Measurements from ENCODE around the gene BLOC1S1. TPM values are rescaled to one million over a fixed set of nuclear protein-coding genes. Genes with fewer than 3 reads are reported as not detected.
A peak's percentile ranks its signal among the peaks of the same experiment; 100 is the strongest.

Gene BLOC1S1
- total RNA-seq, result 72.3 and 73.9 TPM in 2 replicates

GRCh38 chr12:55715833-55716581 lies at the start of gene BLOC1S1:
Gene BLOC1S1, plus strand, starts transcription at chr12:55716046. Its CDS starts 6 bp downstream, at chr12:55716052.
- Mint-ChIP-seq H3K4me1 (ENCODE audit: low read depth) (peaks cover 24% of the 10 kb centered on the region), H3K27me3 (ENCODE audit: low read depth) (peaks cover 8% of the 10 kb centered on the region), H3K9me3 (no peaks in the 10 kb centered on the region), H3K27ac (peak within 1 kb of the TSS; percentile 88), H3K4me3 (ENCODE audit: low read depth) (peak within 1 kb of the TSS; percentile 91), H3K36me3 (ENCODE audit: low read depth) (no peaks in the 10 kb centered on the region)
- intact Hi-C loops (cut with micrococcal nuclease), result loop anchor here (1.0 to 2.0 kb wide), 2 partner anchors 13 to 69 kb away; partner anchors contain the start of gene CD63
- DNase-seq (ENCODE audit: low spot score), result peak; percentile 89

- no peak for DNase-seq (ENCODE audit: low spot score)
- Mint-ChIP-seq H3K27ac (no peak overlapping the region), H3K4me1 (ENCODE audit: low read depth) (no peaks in the 10 kb centered on the region), H3K9me3 (no peaks in the 10 kb centered on the region), H3K36me3 (ENCODE audit: low read depth) (no peaks in the 10 kb centered on the region), H3K4me3 (ENCODE audit: low read depth) (no peak overlapping the region), H3K27me3 (ENCODE audit: low read depth) (peaks cover 11% of the 10 kb centered on the region)
- intact Hi-C loops (cut with micrococcal nuclease), result no loop called here
These were observed 49.3 kb upstream of the BLOC1S1 start for GRCh38 chr12:55666508-55666907.

GRCh38 chr12:55670276-55670675 lies 45.6 kb upstream of the BLOC1S1 start:
- no peak overlapping the region for H3K4me3 Mint-ChIP-seq (ENCODE audit: low read depth)
- no peaks in the 10 kb centered on the region for H3K9me3 Mint-ChIP-seq
- H3K36me3 Mint-ChIP-seq (ENCODE audit: low read depth), result no peaks in the 10 kb centered on the region
- H3K4me1 Mint-ChIP-seq (ENCODE audit: low read depth), result no peaks in the 10 kb centered on the region
- intact Hi-C loops (cut with micrococcal nuclease), result no loop called here
- peaks cover 15% of the 10 kb centered on the region for H3K27me3 Mint-ChIP-seq (ENCODE audit: low read depth)
- H3K27ac Mint-ChIP-seq, result no peak overlapping the region
- DNase-seq (ENCODE audit: low spot score), result no peak

- Mint-ChIP-seq H3K4me1 (ENCODE audit: low read depth) (no peaks in the 10 kb centered on the region), H3K4me3 (ENCODE audit: low read depth) (no peak overlapping the region), H3K27ac (no peak overlapping the region), H3K27me3 (ENCODE audit: low read depth) (peaks cover 26% of the 10 kb centered on the region), H3K9me3 (no peaks in the 10 kb centered on the region), H3K36me3 (ENCODE audit: low read depth) (no peaks in the 10 kb centered on the region)
- intact Hi-C loops (cut with micrococcal nuclease), result no loop called here
- DNase-seq (ENCODE audit: low spot score), result no peak
These were observed 44.1 kb upstream of the BLOC1S1 start for GRCh38 chr12:55671746-55672145.

- Mint-ChIP-seq H3K9me3 (no peaks in the 10 kb centered on the region), H3K27me3 (ENCODE audit: low read depth) (peaks cover 26% of the 10 kb centered on the region), H3K4me1 (ENCODE audit: low read depth) (no peaks in the 10 kb centered on the region), H3K4me3 (ENCODE audit: low read depth) (no peak overlapping the region), H3K36me3 (ENCODE audit: low read depth) (no peaks in the 10 kb centered on the region), H3K27ac (no peak overlapping the region)
- no peak for DNase-seq (ENCODE audit: low spot score)
- intact Hi-C loops (cut with micrococcal nuclease), result no loop called here
These were observed 42.2 kb upstream of the BLOC1S1 start for GRCh38 chr12:55673638-55674037.

- H3K27ac Mint-ChIP-seq, result no peak overlapping the region
- DNase-seq (ENCODE audit: low spot score), result no peak
These were observed 40.2 kb upstream of the BLOC1S1 start for GRCh38 chr12:55675666-55676065.

GRCh38 chr12:55676707-55677106 lies 39.1 kb upstream of the BLOC1S1 start:
- intact Hi-C loops (cut with micrococcal nuclease), result no loop called here
- H3K36me3 Mint-ChIP-seq (ENCODE audit: low read depth), result no peaks in the 10 kb centered on the region
- no peak for DNase-seq (ENCODE audit: low spot score)
- peaks cover 2% of the 10 kb centered on the region for H3K4me1 Mint-ChIP-seq (ENCODE audit: low read depth)
- no peaks in the 10 kb centered on the region for H3K9me3 Mint-ChIP-seq
- no peak overlapping the region for H3K27ac Mint-ChIP-seq
- H3K27me3 Mint-ChIP-seq (ENCODE audit: low read depth), result peaks cover 37% of the 10 kb centered on the region
- no peak overlapping the region for H3K4me3 Mint-ChIP-seq (ENCODE audit: low read depth)

More at GRCh38 chr12:55675666-55676065, 40.2 kb upstream of the BLOC1S1 start:
- no peaks in the 10 kb centered on the region for H3K36me3 Mint-ChIP-seq (ENCODE audit: low read depth)
- intact Hi-C loops (cut with micrococcal nuclease), result no loop called here
- H3K4me3 Mint-ChIP-seq (ENCODE audit: low read depth), result no peak overlapping the region
- H3K9me3 Mint-ChIP-seq, result no peaks in the 10 kb centered on the region
- H3K4me1 Mint-ChIP-seq (ENCODE audit: low read depth), result no peaks in the 10 kb centered on the region
- peaks cover 29% of the 10 kb centered on the region for H3K27me3 Mint-ChIP-seq (ENCODE audit: low read depth)

GRCh38 chr12:55679691-55680090 lies 36.2 kb upstream of the BLOC1S1 start:
- Mint-ChIP-seq H3K9me3 (no peaks in the 10 kb centered on the region), H3K27ac (no peak overlapping the region), H3K27me3 (ENCODE audit: low read depth) (peaks cover 31% of the 10 kb centered on the region)

GRCh38 chr12:55681142-55682077 lies 34.4 kb upstream of the BLOC1S1 start:
- H3K27ac Mint-ChIP-seq, result no peak overlapping the region
- H3K9me3 Mint-ChIP-seq, result no peaks in the 10 kb centered on the region
- peaks cover 18% of the 10 kb centered on the region for H3K27me3 Mint-ChIP-seq (ENCODE audit: low read depth)
- peaks cover 2% of the 10 kb centered on the region for H3K4me1 Mint-ChIP-seq (ENCODE audit: low read depth)
- intact Hi-C loops (cut with micrococcal nuclease), result no loop called here
- no peak overlapping the region for H3K4me3 Mint-ChIP-seq (ENCODE audit: low read depth)
- no peaks in the 10 kb centered on the region for H3K36me3 Mint-ChIP-seq (ENCODE audit: low read depth)
- DNase-seq (ENCODE audit: low spot score), result no peak

More at GRCh38 chr12:55679691-55680090, 36.2 kb upstream of the BLOC1S1 start:
- intact Hi-C loops (cut with micrococcal nuclease), result no loop called here
- Mint-ChIP-seq H3K4me3 (ENCODE audit: low read depth) (no peak overlapping the region), H3K36me3 (ENCODE audit: low read depth) (no peaks in the 10 kb centered on the region), H3K4me1 (ENCODE audit: low read depth) (peaks cover 2% of the 10 kb centered on the region)
- no peak for DNase-seq (ENCODE audit: low spot score)

GRCh38 chr12:55682087-55682796 lies 33.6 kb upstream of the BLOC1S1 start:
- Mint-ChIP-seq H3K4me3 (ENCODE audit: low read depth) (no peak overlapping the region), H3K4me1 (ENCODE audit: low read depth) (peaks cover 2% of the 10 kb centered on the region), H3K36me3 (ENCODE audit: low read depth) (no peaks in the 10 kb centered on the region), H3K27ac (no peak overlapping the region), H3K9me3 (no peaks in the 10 kb centered on the region), H3K27me3 (ENCODE audit: low read depth) (peaks cover 16% of the 10 kb centered on the region)
- intact Hi-C loops (cut with micrococcal nuclease), result no loop called here
- no peak for DNase-seq (ENCODE audit: low spot score)

- no peak for DNase-seq (ENCODE audit: low spot score)
- Mint-ChIP-seq H3K27ac (no peak overlapping the region), H3K36me3 (ENCODE audit: low read depth) (no peaks in the 10 kb centered on the region), H3K27me3 (ENCODE audit: low read depth) (peaks cover 16% of the 10 kb centered on the region), H3K9me3 (no peaks in the 10 kb centered on the region), H3K4me1 (ENCODE audit: low read depth) (peaks cover 6% of the 10 kb centered on the region), H3K4me3 (ENCODE audit: low read depth) (no peak overlapping the region)
- intact Hi-C loops (cut with micrococcal nuclease), result no loop called here
These were observed 32.2 kb upstream of the BLOC1S1 start for GRCh38 chr12:55683676-55684075.

GRCh38 chr12:55684761-55685370 lies 31.0 kb upstream of the BLOC1S1 start:
- peaks cover 13% of the 10 kb centered on the region for H3K27me3 Mint-ChIP-seq (ENCODE audit: low read depth)
- H3K4me1 Mint-ChIP-seq (ENCODE audit: low read depth), result peaks cover 6% of the 10 kb centered on the region
- no peak for DNase-seq (ENCODE audit: low spot score)
- intact Hi-C loops (cut with micrococcal nuclease), result no loop called here
- no peak overlapping the region for H3K27ac Mint-ChIP-seq
- H3K4me3 Mint-ChIP-seq (ENCODE audit: low read depth), result no peak overlapping the region
- no peaks in the 10 kb centered on the region for H3K9me3 Mint-ChIP-seq
- H3K36me3 Mint-ChIP-seq (ENCODE audit: low read depth), result no peaks in the 10 kb centered on the region

All from activated T-helper 2 cell treated with anti-CD3 and anti-CD28 coated beads, Interferon-gamma antibody, Interleukin-2, Interleukin-4, amounts not matched to agents 10 μg/mL and 5 μg/mL and 100 μg/mL, durations not matched to agents 14 hours and 24 hours and 36 hours (primary cell).